Mucosa of descending colon (tissue), 3 donors: ENCODE data around the gene FAM163A. TPM values are rescaled to one million over a fixed set of nuclear protein-coding genes. Genes with fewer than 3 reads are reported as not detected.

ENCODE experiments used
- ATAC-seq: fragments of 200-7000 bp; cut with Tn5 transposase; one replicate; pipeline ENCODE4 v1.9.1; 2020; ENCODE audit warnings: mild to moderate bottlenecking, moderate library complexity
- DNase-seq, 3 donors: peaks; one replicate each; pipeline ENCODE4 v3.0.0-alpha.2; 2020
- H3K36me3 ChIP-seq: fragments of 200-600 bp; one replicate; pipeline ENCODE4 v1.8.0; 2021; ENCODE audit warnings: low read depth, mild to moderate bottlenecking
- H3K4me1 ChIP-seq: fragments of 200-600 bp; one replicate; pipeline ENCODE4 v1.8.0; 2021; ENCODE audit warnings: low read depth, mild to moderate bottlenecking
- H3K4me3 ChIP-seq: fragments of 200-600 bp; one replicate; pipeline ENCODE4 v1.8.0; 2021; ENCODE audit warnings: mild to moderate bottlenecking
- H3K9me3 ChIP-seq: fragments of 200-600 bp; one replicate; pipeline ENCODE4 v1.8.0; 2021; ENCODE audit warnings: mild to moderate bottlenecking
- CTCF ChIP-seq: fragments of 200-600 bp; IDR thresholded peaks from one replicate; pipeline ENCODE4 v1.8.0; 2022; ENCODE audit warnings: antibody characterized with exemption, mild to moderate bottlenecking
- intact Hi-C, 2 donors: fragments of 100-400 bp; cut with DNase I in 1 of 2; cut with micrococcal nuclease in 1 of 2; formaldehyde crosslinking; loops; one replicate each; pipeline versions ENCODE4 v1.11.0 to v1.11.1; 2022; cut with DNase I, micrococcal nuclease
- total RNA-seq, 3 donors: library from RNA; stranded (reverse); fragmentation: NEBNext Ultra II Directional in 2 of 3; extraction: Animal tissue kit (Norgen Biotek cat#: 25700) in 2 of 3; gene quantifications; one replicate each; pipeline versions ENCODE4 v1.2.1 to v1.2.4, GENCODE V29; 2021 to 2023
- donor health status: DM: no; HTN: no; CAD: no; lungs with moderate emphysema.
- donor health status: DM: no; HTN: no; CAD: no.
- donor health status: DM: no; HTN: yes; CAD: no.

FAM163A gene
- total RNA-seq, 3 donors from 2014 or later: 0.31 to 1.6 (median 0.32) TPM

- intact Hi-C loops: no loop called here
- H3K36me3 ChIP-seq: no peaks in the 10 kb centered on the region
- DNase-seq: peak; percentile 53 to 66 (median 59)
- no peak for TF ChIP-seq CTCF
- no peaks in the 10 kb centered on the region for H3K9me3 ChIP-seq
- peak; percentile 71 for ATAC-seq
- H3K4me1 ChIP-seq: no peaks in the 10 kb centered on the region
- H3K4me3 ChIP-seq: no peak overlapping the region
Measured at GRCh38 chr1:179781962-179782361, 38.9 kb downstream of the FAM163A start.

GRCh38 chr1:179785031-179785431, 41.9 kb downstream of the FAM163A start:
- no peaks in the 10 kb centered on the region for H3K9me3 ChIP-seq
- no peak overlapping the region for H3K4me3 ChIP-seq
- intact Hi-C loops: no loop called here
- no peaks in the 10 kb centered on the region for H3K36me3 ChIP-seq
- no peaks in the 10 kb centered on the region for H3K4me1 ChIP-seq
- no peak for ATAC-seq
- no peak for TF ChIP-seq CTCF
- DNase-seq: no peak

- Histone ChIP-seq H3K36me3 (no peaks in the 10 kb centered on the region), H3K4me3 (no peak overlapping the region), H3K9me3 (no peaks in the 10 kb centered on the region), H3K4me1 (no peaks in the 10 kb centered on the region)
- no peak for TF ChIP-seq CTCF
- intact Hi-C loops: no loop called here
- no peak for DNase-seq
- ATAC-seq: no peak
Measured at GRCh38 chr1:179785728-179786127, 42.6 kb downstream of the FAM163A start.

GRCh38 chr1:179786815-179787685, 44.0 kb downstream of the FAM163A start:
- Histone ChIP-seq H3K4me3 (no peak overlapping the region), H3K9me3 (no peaks in the 10 kb centered on the region), H3K4me1 (no peaks in the 10 kb centered on the region), H3K36me3 (no peaks in the 10 kb centered on the region)
- intact Hi-C loops: no loop called here
- no peak for TF ChIP-seq CTCF
- DNase-seq: no peak
- ATAC-seq: no peak

GRCh38 chr1:179788259-179788658, 45.2 kb downstream of the FAM163A start:
- no peak for DNase-seq

More at GRCh38 chr1:179788259-179788658, 45.2 kb downstream of the FAM163A start:
- no peak for TF ChIP-seq CTCF
- Histone ChIP-seq H3K4me3 (no peak overlapping the region), H3K36me3 (no peaks in the 10 kb centered on the region), H3K9me3 (no peaks in the 10 kb centered on the region), H3K4me1 (no peaks in the 10 kb centered on the region)
- ATAC-seq: no peak
- intact Hi-C loops: no loop called here
